IMR-90 (cell line): ENCODE data around the gene CEACAM16. TPM values are rescaled to one million over a fixed set of nuclear protein-coding genes. Genes with fewer than 3 reads are reported as not detected.

ENCODE experiments used
- ATAC-seq: fragments of 200-7000 bp; cut with Tn5 transposase; 2 replicates; pipeline ENCODE4 v1.9.1; 2020; ENCODE audit warnings: low read depth, mild to moderate bottlenecking, moderate library complexity
- BruUV-seq: library from RNA; stranded (reverse); fragments of 400-500 nt; replicated peaks from 2 replicates; lab custom pipeline; 2021; lab: Mats Ljungman, UMichigan
- CTCF ChIA-PET: fragments of 300-600 bp; formaldehyde crosslinking; extraction: SDS; loops from one replicate; lab custom pipeline; 2021; ENCODE audit warnings: antibody characterized with exemption; lab: Yijun Ruan, JAX
- POLR2A ChIA-PET: fragments of 300-600 bp; sonication (Branson Sonifier 250); formaldehyde crosslinking; loops from one replicate; lab custom pipeline; 2022; ENCODE audit warnings: antibody characterized with exemption; ENCODE audit not compliant: unreplicated experiment; lab: Charles Lee
- DNase-seq: peaks from one replicate; pipeline ENCODE4 v3.0.0; 2013
- H2AFZ ChIP-seq: replicated peaks from 2 replicates; pipeline ENCODE3; 2013; ENCODE audit warnings: low read length, mild to moderate bottlenecking; ENCODE audit not compliant: poor library complexity
- H2AK5ac ChIP-seq: 2 replicates; pipeline ENCODE4 v1.6.1; 2013; ENCODE audit warnings: low read depth, low read length, inconsistent platforms
- H2AK9ac ChIP-seq: replicated peaks from 2 replicates; pipeline ENCODE3; 2013; ENCODE audit warnings: mild to moderate bottlenecking, low read depth, low read length, moderate library complexity; ENCODE audit not compliant: poor library complexity
- H2BK120ac ChIP-seq: 2 replicates; pipeline ENCODE4 v1.6.1; 2013; ENCODE audit warnings: low read depth, low read length, inconsistent platforms
- H2BK15ac ChIP-seq: 3 replicates; pipeline ENCODE4 v1.6.1; 2013; ENCODE audit warnings: low read depth, low read length, inconsistent platforms
- H2BK20ac ChIP-seq: 2 replicates; pipeline ENCODE4 v1.6.1; 2013; ENCODE audit warnings: low read depth, mild to moderate bottlenecking, inconsistent platforms, low read length, moderate library complexity
- H2BK5ac ChIP-seq: 2 replicates; pipeline ENCODE4 v1.6.1; 2013; ENCODE audit warnings: mild to moderate bottlenecking, low read depth, low read length, inconsistent platforms; ENCODE audit not compliant: poor library complexity, severe bottlenecking
- H3K14ac ChIP-seq: replicated peaks from 2 replicates; pipeline ENCODE4 v1.6.1; 2013; ENCODE audit warnings: low read depth, low read length, inconsistent platforms
- H3K18ac ChIP-seq: 2 replicates; pipeline ENCODE4 v1.6.1; 2013; ENCODE audit warnings: low read depth, low read length, control low read depth
- H3K23ac ChIP-seq: 2 replicates; pipeline ENCODE4 v1.6.1; 2013; ENCODE audit warnings: low read depth, low read length, inconsistent platforms
- H3K27ac ChIP-seq: 2 replicates; pipeline ENCODE4 v1.5.1; 2013; ENCODE audit warnings: mild to moderate bottlenecking, control low read depth, low read length; ENCODE audit not compliant: insufficient read depth
- H3K27me3 ChIP-seq: 2 replicates; pipeline ENCODE4 v1.6.1; 2013; ENCODE audit warnings: low read length; ENCODE audit not compliant: control insufficient read depth, insufficient read depth
- H3K36me3 ChIP-seq: 2 replicates; pipeline ENCODE4 v1.6.1; 2013; ENCODE audit warnings: low read length, mixed read lengths; ENCODE audit not compliant: control insufficient read depth, insufficient read depth
- H3K4ac ChIP-seq: 2 replicates; pipeline ENCODE4 v1.6.1; 2013; ENCODE audit warnings: low read depth, low read length, inconsistent platforms
- H3K4me1 ChIP-seq: 2 replicates; pipeline ENCODE4 v1.6.1; 2013; ENCODE audit warnings: low read length, mixed read lengths; ENCODE audit not compliant: control insufficient read depth, insufficient read depth
- H3K4me2 ChIP-seq: 2 replicates; pipeline ENCODE4 v1.6.1; 2013; ENCODE audit warnings: low read depth, mild to moderate bottlenecking, control low read depth, low read length, moderate library complexity
- H3K4me3 ChIP-seq: 2 replicates; pipeline ENCODE4 v1.5.1; 2013; ENCODE audit warnings: low read depth, mild to moderate bottlenecking, control low read depth, low read length, moderate library complexity; ENCODE audit not compliant: insufficient read depth
- H3K56ac ChIP-seq: 2 replicates; pipeline ENCODE4 v1.6.1; 2013; ENCODE audit warnings: low read length, inconsistent platforms; ENCODE audit not compliant: insufficient read depth; ENCODE audit errors: extremely low read depth
- H3K79me1 ChIP-seq, 2 experiments: 2 replicates each; pipeline ENCODE4 v1.6.1; 2013; ENCODE audit warnings: low read length in 2 of 2, inconsistent platforms in 1 of 2, low read depth in 1 of 2
- H3K9ac ChIP-seq: 2 replicates; pipeline ENCODE4 v1.6.1; 2013; ENCODE audit warnings: low read depth, low read length, control low read depth
- H3K9me1 ChIP-seq: 2 replicates; pipeline ENCODE4 v1.6.1; 2013; ENCODE audit warnings: low read length, inconsistent platforms; ENCODE audit not compliant: insufficient read depth
- H3K9me3 ChIP-seq: 2 replicates; pipeline ENCODE4 v1.6.1; 2013; ENCODE audit warnings: low read length; ENCODE audit not compliant: control insufficient read depth, insufficient read depth
- H4K20me1 ChIP-seq: 2 replicates; pipeline ENCODE4 v1.6.1; 2013; ENCODE audit warnings: low read length, inconsistent platforms; ENCODE audit not compliant: insufficient read depth
- H4K5ac ChIP-seq: 2 replicates; pipeline ENCODE4 v1.6.1; 2013; ENCODE audit warnings: mild to moderate bottlenecking, low read depth, low read length, control low read depth
- H4K8ac ChIP-seq, 2 experiments: 2 replicates each; pipeline ENCODE4 v1.6.1; 2013; ENCODE audit warnings: low read depth in 2 of 2, low read length in 2 of 2, control low read depth in 1 of 2, inconsistent platforms in 1 of 2
- H4K91ac ChIP-seq: 2 replicates; pipeline ENCODE4 v1.6.1; 2013; ENCODE audit warnings: low read depth, low read length, inconsistent platforms; ENCODE audit not compliant: insufficient read depth
- CEBPB ChIP-seq: IDR thresholded peaks from 2 replicates; pipeline ENCODE4 v1.6.1; 2012; ENCODE audit warnings: low read depth, low read length, improper control_type of control experiment
- CHD1 ChIP-seq: IDR thresholded peaks from 2 replicates; pipeline ENCODE4 v1.6.1; 2012; ENCODE audit warnings: low read depth, low read length, improper control_type of control experiment
- CTCF ChIP-seq: conservative IDR thresholded peaks from 2 replicates; pipeline ENCODE4 v1.5.1; 2012; ENCODE audit warnings: mild to moderate bottlenecking, low read depth, low read length, improper control_type of control experiment
- MXI1 ChIP-seq: IDR thresholded peaks from 2 replicates; pipeline ENCODE4 v1.6.1; 2012; ENCODE audit warnings: low read depth, mild to moderate bottlenecking, low read length, moderate library complexity, borderline replicate concordance
- POLR2A ChIP-seq: IDR thresholded peaks from 2 replicates; pipeline ENCODE4 v1.6.1; 2012; ENCODE audit warnings: mild to moderate bottlenecking, low read depth, low read length
- RFX5 ChIP-seq: IDR thresholded peaks from 2 replicates; pipeline ENCODE4 v1.8.0; 2012; ENCODE audit warnings: low read depth, mild to moderate bottlenecking, low read length, moderate library complexity
- SMC3 ChIP-seq: fragments of 150-350 bp; IDR thresholded peaks from 2 replicates; pipeline ENCODE4 v1.6.1; 2016; ENCODE audit warnings: low read depth, mild to moderate bottlenecking, antibody characterized with exemption, low read length, moderate library complexity
- WGBS, 2 experiments: methylation state at CpG; one replicate each; pipeline versions ENCODE4 v1.1.5 to v1.1.7; 2013; ENCODE audit warnings: missing lambda C conversion rate in 2 of 2; ENCODE audit not compliant: insufficient read length in 1 of 2; ENCODE audit errors: extremely low coverage in 2 of 2; 5-methylcytosine and 5-hydroxymethylcytosine counted together
- dilution Hi-C: fragments of 300-500 bp; cut with HindIII; formaldehyde crosslinking; loops from one replicate; pipeline ENCODE4 v1.14.3; 2018; ENCODE audit warnings: low sequenced_read_pairs; ENCODE audit not compliant: unreplicated experiment
- in situ Hi-C: fragments of 300-500 bp; cut with MboI; formaldehyde crosslinking; loops from 3 replicates; pipeline ENCODE4 v1.14.3; 2019; ENCODE audit warnings: low sequenced_read_pairs, inconsistent platforms, mixed read lengths
- intact Hi-C: fragments of 100-400 bp; cut with micrococcal nuclease; formaldehyde crosslinking; loops from 2 replicates; pipeline ENCODE4 v1.10.0; 2022
- polyA plus RNA-seq, 3 experiments: library from polyadenylated mRNA; depleted of rRNA; stranded (reverse); fragments of >200 nt; gene quantifications; 2 replicates each; pipeline ENCODE4 v1.2.3, GENCODE V29; 2012; ENCODE audit warnings: low replicate concordance in 1 of 3
- total RNA-seq: library from RNA; depleted of rRNA; stranded (reverse); fragments of >200 nt; gene quantifications from 2 replicates; pipeline ENCODE4 v1.2.3, GENCODE V29; 2012
- TF ChIP-seq, protein P1 (sequence below): fragments of 150-350 bp; IDR thresholded peaks from 2 replicates; pipeline ENCODE4 v1.6.1; 2017; ENCODE audit warnings: mild to moderate bottlenecking, antibody characterized with exemption, low read length, low read depth

CEACAM16 gene
- total and polyA plus RNA-seq, 2 of the 4 experiments (the other 2 are of a cell fraction): not detected

GRCh38 chr19:44658069-44658733, 40.8 kb upstream of the CEACAM16 start:
- H4K91ac ChIP-seq: no peak overlapping the region
- H4K20me1 ChIP-seq: peaks cover 12% of the 10 kb centered on the region; the same call in 1 of the 2 replicates
- no CpG with 5 or more reads among the region's 3 CpGs for WGBS, 2 experiments
- peaks cover 12% of the 10 kb centered on the region for H3K9me1 ChIP-seq
- ChIA-PET POLR2A (no interaction called here), CTCF (interaction anchor here (1.0 kb wide), 1 partner anchor 88 kb away, joined by 4 read pairs; no protein-coding TSS in a partner anchor)
- H3K4me1 ChIP-seq: peaks cover 3% of the 10 kb centered on the region; the same call in 1 of the 2 replicates
- H3K4ac ChIP-seq: no peak overlapping the region
- peaks cover 67% of the 10 kb centered on the region for H3K36me3 ChIP-seq
- dilution Hi-C loops: no loop called here
- no peak overlapping the region for H3K23ac ChIP-seq
- no peak overlapping the region for H3K56ac ChIP-seq
- H2AFZ ChIP-seq: no peak overlapping the region
- no peak overlapping the region for H3K9ac ChIP-seq
- no peak overlapping the region for H4K5ac ChIP-seq
- H2BK15ac ChIP-seq: no peak overlapping the region
- no peak overlapping the region for H3K4me3 ChIP-seq
- H3K79me1 ChIP-seq: peaks cover 31 to 87% of the 10 kb centered on the region in 2 experiments
- H2BK120ac ChIP-seq: no peak overlapping the region
- BruUV-seq: no TSS peak
- H2BK20ac ChIP-seq: no peak overlapping the region
- no peak for TF ChIP-seq POLR2A
- TF ChIP-seq CHD1: no peak
- no peak for TF ChIP-seq SMC3
- TF ChIP-seq MXI1: no peak
- TF ChIP-seq, protein P1, sequence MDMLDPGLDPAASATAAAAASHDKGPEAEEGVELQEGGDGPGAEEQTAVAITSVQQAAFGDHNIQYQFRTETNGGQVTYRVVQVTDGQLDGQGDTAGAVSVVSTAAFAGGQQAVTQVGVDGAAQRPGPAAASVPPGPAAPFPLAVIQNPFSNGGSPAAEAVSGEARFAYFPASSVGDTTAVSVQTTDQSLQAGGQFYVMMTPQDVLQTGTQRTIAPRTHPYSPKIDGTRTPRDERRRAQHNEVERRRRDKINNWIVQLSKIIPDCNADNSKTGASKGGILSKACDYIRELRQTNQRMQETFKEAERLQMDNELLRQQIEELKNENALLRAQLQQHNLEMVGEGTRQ: no peak
- TF ChIP-seq RFX5: no peak
- no peak for TF ChIP-seq CEBPB
- TF ChIP-seq CTCF: no peak
- no peak overlapping the region for H3K27ac ChIP-seq
- H4K8ac ChIP-seq: no peak overlapping the region
- intact Hi-C loops: no loop called here
- H3K4me2 ChIP-seq: no peak overlapping the region
- ATAC-seq (0 out of 2 replicates have a peak, but pooled peaks have one; percentile 15), DNase-seq (no peak)
- no peaks in the 10 kb centered on the region for H3K9me3 ChIP-seq
- H2AK9ac ChIP-seq: no peak overlapping the region
- H2AK5ac ChIP-seq: no peak overlapping the region
- no peak overlapping the region for H2BK5ac ChIP-seq
- H3K27me3 ChIP-seq: no peaks in the 10 kb centered on the region
- H3K14ac ChIP-seq: no peak overlapping the region
- no peak overlapping the region for H3K18ac ChIP-seq
- in situ Hi-C loops: loop anchor here (5.0 kb wide), 1 partner anchor 86 kb away; no protein-coding TSS in a partner anchor
